PC-3 (cell line): ENCODE results near the gene MRPL32. TPM values are rescaled to one million over a fixed set of nuclear protein-coding genes. Genes with fewer than 3 reads are reported as not detected.

Source experiments
- ATAC-seq: fragments of 200-7000 bp; cut with Tn5 transposase; 2 replicates; pipeline ENCODE4 v1.9.1; 2020; ENCODE audit warnings: mild to moderate bottlenecking, moderate library complexity
- BruUV-seq: library from RNA; stranded (reverse); fragments of 400-500 nt; replicated peaks from 2 replicates; lab custom pipeline; 2021; lab: Mats Ljungman, UMichigan
- CTCF ChIA-PET: fragments of 300-600 bp; sonication (Branson Sonifier 250); formaldehyde crosslinking; loops from one replicate; lab custom pipeline; 2022; ENCODE audit warnings: antibody characterized with exemption; lab: Charles Lee
- POLR2A ChIA-PET: fragments of 300-600 bp; sonication (Branson Sonifier 250); formaldehyde crosslinking; loops from one replicate; lab custom pipeline; 2022; ENCODE audit warnings: antibody characterized with exemption; ENCODE audit not compliant: unreplicated experiment; lab: Charles Lee
- DNase-seq: peaks from one replicate; pipeline ENCODE4 v3.0.0-alpha.2; 2015
- H2AFZ ChIP-seq: fragments of 300-600 bp; sonication (generic); 2 replicates; pipeline ENCODE4 v1.6.0; 2016; ENCODE audit warnings: antibody characterized with exemption, low read length
- H3F3A ChIP-seq: fragments of 300-600 bp; sonication (generic); one replicate; pipeline ENCODE4 v1.6.0; 2017; ENCODE audit warnings: antibody characterized with exemption, low read length, control low read depth, mild to moderate bottlenecking; ENCODE audit not compliant: unreplicated experiment
- H3K27ac ChIP-seq: fragments of 300-600 bp; sonication (generic); 2 replicates; pipeline ENCODE4 v1.5.1; 2016; ENCODE audit warnings: mild to moderate bottlenecking, low read length
- H3K27me3 ChIP-seq: fragments of 300-600 bp; sonication (generic); 2 replicates; pipeline ENCODE4 v1.6.1; 2016; ENCODE audit warnings: low read length, mixed read lengths
- H3K36me3 ChIP-seq: fragments of 300-600 bp; sonication (generic); 2 replicates; pipeline ENCODE4 v1.6.1; 2016; ENCODE audit warnings: low read depth, mixed run types, low read length, mixed read lengths
- H3K4me1 ChIP-seq: fragments of 300-600 bp; sonication (generic); 2 replicates; pipeline ENCODE4 v1.5.1; 2016; ENCODE audit warnings: low read length; ENCODE audit not compliant: insufficient read depth
- H3K4me2 ChIP-seq: fragments of 300-600 bp; sonication (generic); 2 replicates; pipeline ENCODE4 v1.6.0; 2016; ENCODE audit warnings: low read length
- H3K4me3 ChIP-seq: fragments of 300-600 bp; sonication (generic); 2 replicates; pipeline ENCODE4 v1.5.1; 2016; ENCODE audit warnings: mild to moderate bottlenecking, low read length, mixed read lengths
- H3K79me2 ChIP-seq: fragments of 300-600 bp; sonication (generic); 2 replicates; pipeline ENCODE4 v1.6.1; 2017; ENCODE audit warnings: low read length, mixed read lengths
- H3K9ac ChIP-seq: fragments of 300-600 bp; sonication (generic); 2 replicates; pipeline ENCODE4 v1.6.0; 2016; ENCODE audit warnings: mild to moderate bottlenecking, low read length
- H3K9me2 ChIP-seq: fragments of 300-600 bp; sonication (generic); replicated peaks from 2 replicates; pipeline ENCODE4 v1.6.1; 2016; ENCODE audit warnings: mixed run types, low read length, mixed read lengths
- H3K9me3 ChIP-seq: fragments of 300-600 bp; sonication (generic); 2 replicates; pipeline ENCODE4 v1.6.1; 2016; ENCODE audit warnings: low read length, mixed read lengths
- H4K20me1 ChIP-seq: fragments of 300-600 bp; sonication (generic); 2 replicates; pipeline ENCODE4 v1.6.1; 2016; ENCODE audit warnings: low read length, mixed read lengths
- CTCF ChIP-seq: fragments of 300-600 bp; sonication (generic); conservative IDR thresholded peaks from 2 replicates; pipeline ENCODE4 v1.5.1; 2017; ENCODE audit warnings: antibody characterized with exemption, low read depth, mild to moderate bottlenecking, low read length
- EZH2 ChIP-seq: fragments of 300-600 bp; sonication (generic); IDR thresholded peaks from one replicate; pipeline ENCODE4 v1.6.1; 2017; ENCODE audit warnings: antibody characterized with exemption, mild to moderate bottlenecking, low read length; ENCODE audit not compliant: unreplicated experiment
- EZH2phosphoT487 ChIP-seq: fragments of 300-600 bp; sonication (generic); IDR thresholded peaks from 2 replicates; pipeline ENCODE4 v1.6.1; 2018; ENCODE audit warnings: mild to moderate bottlenecking, antibody characterized with exemption, low read length, borderline replicate concordance
- intact Hi-C: fragments of 100-400 bp; cut with micrococcal nuclease; formaldehyde crosslinking; loops from 2 replicates; pipeline ENCODE4 v1.9.0; 2023
- total RNA-seq: library from RNA; depleted of rRNA; stranded (reverse); fragments of >200 nt; gene quantifications from 2 replicates; pipeline ENCODE4 v1.2.3, GENCODE V29; 2014

Gene MRPL32
- total RNA-seq, 1 experiment from 2014 or later: 104 TPM

GRCh38 chr7:42980084-42980483 lies 47.9 kb downstream of the MRPL32 start:
- Histone ChIP-seq H3F3A (no peaks in the 10 kb centered on the region), H2AFZ (no peak overlapping the region), H3K79me2 (no peaks in the 10 kb centered on the region), H3K9me2 (no peaks in the 10 kb centered on the region), H3K4me3 (no peak overlapping the region), H3K36me3 (no peaks in the 10 kb centered on the region), H3K4me1 (peaks cover 5% of the 10 kb centered on the region; the same call in 1 of the 2 replicates), H4K20me1 (no peaks in the 10 kb centered on the region), H3K9ac (no peak overlapping the region), H3K27ac (no peak overlapping the region), H3K4me2 (no peak overlapping the region), H3K9me3 (no peaks in the 10 kb centered on the region), H3K27me3 (no peaks in the 10 kb centered on the region)
- no peak for TF ChIP-seq EZH2phosphoT487
- no peak for TF ChIP-seq CTCF
- no peak for TF ChIP-seq EZH2
- intact Hi-C loops: no loop called here
- DNase-seq (no peak), ATAC-seq (no peak)
- ChIA-PET POLR2A (no interaction called here), CTCF (no interaction called here)
- BruUV-seq: no TSS peak

DNA sequence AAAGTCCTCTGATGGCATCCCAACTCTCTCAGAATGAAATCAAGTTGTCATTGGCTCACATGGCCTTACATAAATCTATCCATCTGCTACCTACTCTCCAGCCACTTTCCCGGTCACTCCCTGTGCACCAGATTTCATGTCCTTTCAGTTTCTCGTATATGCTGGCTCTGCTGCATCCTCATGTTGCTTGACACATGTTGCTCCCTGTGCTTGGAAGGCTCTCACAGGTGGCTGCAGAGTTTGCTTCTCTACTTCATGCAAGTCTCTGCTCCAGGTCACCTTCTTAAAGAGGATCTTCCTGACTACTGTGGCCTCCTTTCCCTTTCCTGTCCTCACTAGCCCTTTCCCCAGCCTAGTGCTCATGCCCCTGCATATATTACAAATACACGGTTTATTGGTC lies 48.3 kb downstream of the MRPL32 start:
- Histone ChIP-seq H3K9ac (no peak overlapping the region), H3K27ac (no peak overlapping the region), H3K9me3 (no peaks in the 10 kb centered on the region), H4K20me1 (no peaks in the 10 kb centered on the region), H3K4me1 (peaks cover 5% of the 10 kb centered on the region; the same call in 1 of the 2 replicates), H3K79me2 (no peaks in the 10 kb centered on the region), H3F3A (no peaks in the 10 kb centered on the region), H2AFZ (no peak overlapping the region), H3K36me3 (no peaks in the 10 kb centered on the region), H3K27me3 (no peaks in the 10 kb centered on the region), H3K9me2 (no peaks in the 10 kb centered on the region), H3K4me2 (no peak overlapping the region), H3K4me3 (no peak overlapping the region)
- POLR2A ChIA-PET: no interaction called here
- no peak for TF ChIP-seq CTCF
- TF ChIP-seq EZH2phosphoT487: no peak
- no peak for TF ChIP-seq EZH2
- DNase-seq (no peak), ATAC-seq (no peak)
- intact Hi-C loops: no loop called here
- CTCF ChIA-PET: no interaction called here
- BruUV-seq: no TSS peak

DNA sequence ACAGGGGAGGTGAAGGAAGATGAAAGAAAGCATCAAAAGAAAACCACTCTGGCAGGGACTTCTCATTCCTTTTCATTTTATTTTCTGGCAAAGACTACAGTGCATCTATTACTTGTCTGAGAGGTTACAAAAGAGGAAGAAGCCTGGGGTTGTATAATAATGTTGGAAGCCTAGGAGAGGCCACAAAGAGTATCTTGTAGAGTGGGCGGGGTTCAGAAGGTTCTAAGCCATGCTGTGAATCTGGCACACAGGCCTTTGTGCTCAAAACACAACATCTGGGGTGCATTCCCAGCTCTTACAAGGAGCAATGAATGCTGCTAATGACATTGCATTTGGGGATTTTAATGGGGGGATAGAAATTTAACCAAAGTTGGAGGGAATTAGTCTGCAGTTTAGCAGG lies 49.4 kb downstream of the MRPL32 start:
- no peaks in the 10 kb centered on the region for H3K36me3 ChIP-seq
- intact Hi-C loops: no loop called here
- DNase-seq (no peak), ATAC-seq (no peak)
- H3K9ac ChIP-seq: no peak overlapping the region
- no peak overlapping the region for H2AFZ ChIP-seq
- POLR2A ChIA-PET: no interaction called here
- H3K4me1 ChIP-seq: peaks cover 5% of the 10 kb centered on the region; the same call in 1 of the 2 replicates
- no peaks in the 10 kb centered on the region for H3K9me3 ChIP-seq
- no peak overlapping the region for H3K4me2 ChIP-seq
- H3K79me2 ChIP-seq: no peaks in the 10 kb centered on the region
- H3F3A ChIP-seq: no peaks in the 10 kb centered on the region
- no peak overlapping the region for H3K4me3 ChIP-seq
- TF ChIP-seq EZH2 (no peak), EZH2phosphoT487 (no peak), CTCF (no peak)
- H3K27me3 ChIP-seq: no peaks in the 10 kb centered on the region
- H3K9me2 ChIP-seq: no peaks in the 10 kb centered on the region
- H4K20me1 ChIP-seq: no peaks in the 10 kb centered on the region
- CTCF ChIA-PET: no interaction called here
- no peak overlapping the region for H3K27ac ChIP-seq
- BruUV-seq: no TSS peak
